GM21619 (cell line): ENCODE results near the gene SSBP1.
"Not testable (repeated sequence)": the region's sequence is repeated elsewhere in the genome, so short reads cannot be mapped to it uniquely, and the experiment has no call there.

Experiments
- ATAC-seq: cut with Tn5 transposase; IDR thresholded peaks from one replicate; pipeline ENCODE4 v1.9.1; 2021; ENCODE audit not compliant: unreplicated experiment

SSBP1 gene

GRCh38 chr7:141709318-141709717, 28.8 kb upstream of the SSBP1 start:
- no peak for ATAC-seq

DNA sequence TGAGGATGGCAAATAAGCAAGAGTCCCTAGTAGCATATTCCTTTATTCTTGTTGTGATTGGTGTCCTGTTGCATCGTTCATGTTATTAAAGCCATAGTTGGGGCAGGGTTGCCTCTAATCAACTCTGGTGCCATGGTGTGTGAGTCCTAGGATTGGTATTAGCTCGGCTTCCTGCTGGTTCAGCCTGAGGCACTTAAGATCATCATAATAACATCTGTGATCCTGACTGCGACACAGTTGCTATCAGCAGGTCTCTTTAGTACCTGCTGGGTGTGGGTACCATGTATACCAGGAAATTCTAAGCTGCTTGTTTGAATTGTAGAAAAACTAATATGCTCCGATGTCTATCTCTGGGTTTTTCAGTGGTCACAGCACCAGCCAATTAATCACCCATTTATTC, 28.4 kb upstream of the SSBP1 start:
- ATAC-seq, result no peak

DNA sequence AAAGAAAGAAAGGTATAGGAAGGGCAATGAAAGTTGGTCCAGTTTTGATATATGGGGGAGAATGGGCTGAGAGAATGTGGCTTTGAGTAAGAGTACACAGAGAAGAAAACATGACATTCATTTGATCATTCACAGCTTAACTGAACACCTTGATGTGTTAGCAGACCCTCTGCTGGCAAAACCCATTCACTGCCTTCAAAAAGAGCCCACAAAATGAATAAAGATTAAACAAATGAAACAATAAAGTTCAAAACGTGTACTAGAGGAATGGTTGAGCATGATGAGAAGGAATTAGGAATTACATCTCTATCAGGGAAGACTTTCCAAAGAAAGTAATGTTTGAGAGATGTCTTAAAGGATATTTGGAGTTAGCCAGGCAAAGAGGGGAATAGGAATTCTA, 27.9 kb upstream of the SSBP1 start:
- no peak for ATAC-seq

DNA sequence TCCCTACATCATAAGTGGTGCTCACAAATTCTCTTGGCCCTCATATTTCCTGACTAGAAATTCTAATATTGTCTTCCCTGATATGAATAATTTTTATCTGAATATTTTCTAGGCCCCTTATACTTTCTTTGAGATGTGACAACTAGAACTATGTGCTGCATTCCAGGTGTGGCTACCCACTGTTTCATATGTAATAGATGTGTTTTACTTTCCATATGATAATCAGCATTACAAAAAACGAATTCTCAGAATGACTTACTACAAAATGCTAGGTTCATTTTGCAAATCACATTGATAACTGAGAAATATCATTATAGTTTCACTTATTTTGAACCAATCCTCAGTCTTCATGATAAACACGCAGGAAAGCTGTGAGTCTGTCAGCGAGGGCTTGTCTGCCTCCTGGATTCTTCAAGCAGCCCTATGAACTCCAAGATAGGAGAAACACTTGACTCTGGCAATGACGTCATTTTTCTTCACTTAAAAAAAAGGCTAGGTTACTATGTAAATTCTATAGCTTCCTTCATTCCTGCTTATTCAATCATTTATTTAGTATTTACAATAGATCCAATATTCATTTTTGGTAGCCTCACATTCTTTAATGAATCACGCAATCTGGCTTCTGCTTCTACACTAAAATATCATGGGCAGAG, 25.4 kb upstream of the SSBP1 start:
- no peak for ATAC-seq

- ATAC-seq, result no peak
These were observed 24.3 kb upstream of the SSBP1 start for GRCh38 chr7:141713890-141714289.

DNA sequence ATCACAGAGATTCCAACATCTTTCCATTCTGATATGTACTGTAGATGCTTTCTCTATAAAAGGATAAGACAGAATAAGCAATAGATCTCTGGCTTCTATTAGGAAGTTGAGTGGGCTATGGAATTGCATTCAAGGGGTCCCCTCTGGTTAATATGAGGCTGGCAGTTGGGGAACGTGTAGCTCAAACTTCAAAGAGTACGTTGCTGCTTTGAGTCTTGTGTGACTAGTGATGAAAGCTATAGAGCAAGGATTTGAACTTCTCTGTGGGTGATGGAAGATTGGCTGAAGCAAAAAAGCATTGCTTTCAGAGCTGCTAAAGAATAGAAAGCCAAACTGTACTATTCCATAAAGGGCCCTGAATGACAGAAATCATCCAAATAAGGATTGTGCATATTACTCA, 23.6 kb upstream of the SSBP1 start:
- ATAC-seq, result no peak

- ATAC-seq, result no peak
These were observed 23.1 kb upstream of the SSBP1 start for GRCh38 chr7:141715018-141715417.

GRCh38 chr7:141715794-141716689, 22.1 kb upstream of the SSBP1 start:
- ATAC-seq, result no peak

DNA sequence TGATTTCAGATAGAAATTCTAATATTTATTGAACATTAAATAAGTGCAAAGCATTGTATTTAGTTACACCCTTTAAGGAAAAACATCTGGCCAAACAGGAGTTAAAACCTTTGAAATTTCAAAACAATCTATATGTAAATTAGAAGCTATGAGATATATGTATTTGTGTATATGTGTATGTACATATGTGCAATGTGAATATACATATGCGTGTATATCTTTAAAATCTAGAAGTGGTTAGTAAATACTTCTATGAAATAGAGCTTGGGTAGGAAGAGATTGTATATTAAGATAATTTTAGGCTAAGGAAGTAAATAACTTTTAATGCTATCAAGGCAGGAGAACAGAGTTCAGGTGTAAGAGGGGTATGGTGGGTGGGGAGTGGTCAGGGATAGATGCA, 20.7 kb upstream of the SSBP1 start:
- ATAC-seq, result no peak

DNA sequence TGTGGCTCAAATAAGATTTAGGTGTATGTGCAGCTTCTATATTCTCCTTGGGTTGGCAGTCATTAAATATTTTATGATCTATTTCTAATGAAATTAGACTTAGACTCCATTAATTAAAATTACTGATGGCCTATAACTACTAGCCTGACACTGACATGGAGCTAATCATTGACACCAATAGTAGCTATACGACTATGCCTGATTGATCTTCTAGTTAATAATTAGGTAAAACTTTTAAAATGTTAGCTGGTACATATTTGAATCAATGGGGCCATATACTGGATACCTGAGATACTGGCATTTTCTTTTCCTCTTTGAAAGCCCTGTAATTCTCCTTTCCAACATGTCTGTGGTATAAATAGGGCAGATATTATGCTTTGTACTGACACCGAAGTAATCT, 15.6 kb upstream of the SSBP1 start:
- no peak for ATAC-seq

GRCh38 chr7:141729020-141729419, 9.1 kb upstream of the SSBP1 start:
- no peak for ATAC-seq

GRCh38 chr7:141731476-141732149, 6.5 kb upstream of the SSBP1 start:
- no peak for ATAC-seq

- ATAC-seq, result no peak
These were observed 881 bp upstream of the SSBP1 start for GRCh38 chr7:141737118-141737835.

DNA sequence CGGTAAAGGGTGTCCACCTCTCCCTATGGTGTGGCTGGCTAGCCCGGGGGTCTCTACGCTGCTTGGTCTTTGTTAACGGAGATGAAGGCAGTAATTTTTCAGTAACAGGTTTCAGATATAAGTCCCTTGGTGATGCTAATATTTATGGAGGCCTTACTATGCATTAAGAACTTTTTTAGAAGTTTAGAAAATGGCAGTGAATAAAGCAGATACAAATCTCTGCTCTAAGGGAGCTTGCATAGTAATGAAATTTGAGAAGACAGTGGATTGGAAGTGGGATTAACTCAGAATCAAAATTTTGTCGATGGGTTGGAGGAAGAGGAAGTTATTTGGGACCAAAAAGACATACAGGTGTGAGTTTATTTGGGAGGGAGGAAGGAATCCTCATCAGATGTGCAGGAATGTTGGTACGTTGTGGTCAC, 445 bp downstream of the SSBP1 start:
- no peak for ATAC-seq

DNA sequence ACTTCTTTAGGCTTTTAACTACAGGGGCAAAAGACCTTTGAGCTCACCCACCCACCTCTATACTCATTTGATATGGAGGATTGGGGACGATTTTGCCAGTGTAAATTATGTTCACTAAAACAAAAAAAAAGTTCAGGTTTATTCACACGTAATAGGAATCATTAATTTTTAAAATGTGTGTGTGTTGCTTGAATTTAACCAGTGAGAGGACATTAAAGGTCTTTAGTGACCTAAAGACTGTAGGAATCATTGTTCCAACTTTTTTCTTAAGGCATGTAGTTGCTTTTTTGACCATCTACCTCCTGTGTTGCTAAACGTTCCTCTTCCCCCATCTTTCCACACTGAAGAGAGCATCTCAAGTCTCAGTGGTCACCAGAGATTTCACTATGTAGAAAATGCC, 1.1 kb downstream of the SSBP1 start:
- ATAC-seq, result no peak

GRCh38 chr7:141742229-141742628, 4.1 kb downstream of the SSBP1 start:
- ATAC-seq, result no peak

- ATAC-seq, result no peak
These were observed 6.0 kb downstream of the SSBP1 start for GRCh38 chr7:141744131-141744530.

DNA sequence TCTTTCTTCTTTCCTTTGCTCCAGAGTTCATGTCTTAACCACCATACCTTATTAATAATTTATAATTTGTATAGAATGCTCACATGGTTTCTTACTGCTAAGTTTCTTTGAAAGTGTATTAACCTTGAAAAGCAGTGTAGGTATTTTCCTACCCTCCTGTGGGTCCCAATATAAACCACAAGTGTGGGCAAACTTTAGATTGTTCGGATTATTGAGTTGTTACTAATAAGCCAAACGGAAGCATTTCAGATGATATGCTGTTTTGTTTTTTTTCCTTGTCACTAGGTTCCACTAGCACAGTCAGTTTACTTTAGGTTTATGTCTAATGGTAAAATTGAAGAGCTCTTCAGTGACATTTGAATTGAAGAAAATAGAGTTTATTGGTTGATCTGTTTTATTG, 10.2 kb downstream of the SSBP1 start:
- no peak for ATAC-seq

DNA sequence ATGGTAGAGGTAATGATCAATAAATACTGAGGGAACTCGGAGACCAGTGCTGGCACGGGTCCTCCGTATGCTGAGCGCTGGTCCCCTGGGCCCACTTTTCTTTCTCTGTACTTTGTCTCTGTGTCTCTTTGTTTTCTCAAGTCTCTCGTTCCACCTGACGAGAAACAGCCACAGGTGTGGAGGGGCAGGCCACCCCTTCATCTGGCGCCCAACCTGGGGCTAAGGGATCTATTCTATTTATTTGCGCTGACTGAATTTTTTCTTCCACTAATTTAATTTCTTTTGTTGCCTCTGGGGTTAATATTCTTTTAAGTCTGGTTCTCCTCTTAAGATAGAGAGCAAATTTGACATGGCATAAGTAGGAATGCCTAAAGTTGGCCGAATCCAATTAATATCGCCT, 13.7 kb downstream of the SSBP1 start:
- not testable (repeated sequence) for ATAC-seq

DNA sequence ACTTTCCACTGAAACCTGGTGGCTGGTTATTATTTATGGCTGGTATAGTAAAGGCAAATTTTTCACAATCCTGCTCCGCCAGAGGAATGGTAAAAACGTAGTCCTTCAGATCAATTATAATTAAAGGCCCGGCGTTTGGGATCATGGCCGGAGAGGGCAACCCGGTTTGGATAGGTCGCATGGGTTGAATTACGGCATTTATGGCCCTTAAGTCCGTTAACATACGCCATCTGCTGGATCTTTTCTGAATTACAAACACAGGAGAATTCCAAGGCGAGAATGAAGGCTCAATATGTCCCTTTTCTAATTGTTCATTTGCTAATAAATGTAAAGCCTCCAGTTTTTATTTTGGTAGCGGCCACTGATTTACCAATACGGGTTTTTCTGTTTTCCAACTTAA, 14.5 kb downstream of the SSBP1 start:
- ATAC-seq, result no peak

DNA sequence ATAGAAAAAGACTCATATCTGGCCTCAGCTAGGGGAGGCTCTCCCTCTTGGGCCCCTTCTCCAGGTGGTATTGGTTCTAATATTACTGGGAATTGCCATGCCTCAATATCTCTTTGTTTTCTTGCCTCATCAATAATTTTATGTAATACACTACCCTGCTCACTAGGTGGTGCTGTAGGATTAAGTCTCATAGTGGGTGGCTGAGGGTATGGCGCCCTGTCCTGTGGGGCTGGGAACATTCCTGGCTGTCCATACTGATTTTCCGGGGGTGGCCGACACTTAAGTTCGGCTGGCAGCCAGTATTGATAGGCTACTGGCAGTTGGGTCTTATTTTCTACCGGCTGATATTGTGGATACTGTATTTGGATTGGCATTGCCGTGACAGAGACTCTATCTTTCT, 16.8 kb downstream of the SSBP1 start:
- no peak for ATAC-seq
